Measurements from ENCODE around the gene HNRNPUL1.
A peak's percentile ranks its signal among the peaks of the same experiment; 100 is the strongest.
"Not testable (repeated sequence)": the region's sequence is repeated elsewhere in the genome, so short reads cannot be mapped to it uniquely, and the experiment has no call there.

The HNRNPUL1 gene

GRCh38 chr19:41263850-41264580 is at the start of gene HNRNPUL1:
Gene HNRNPUL1, plus strand, starts transcription at chr19:41264372. Its CDS starts 132 bp downstream, at chr19:41264504.
- DNase-seq (ENCODE audit: low spot score), result peak; percentile 100

GRCh38 chr19:41217741-41218140 is 46.4 kb upstream of the HNRNPUL1 start:
- no peak for DNase-seq (ENCODE audit: low spot score)

GRCh38 chr19:41218249-41218614 is 45.9 kb upstream of the HNRNPUL1 start:
- DNase-seq (ENCODE audit: low spot score), result no peak

DNA sequence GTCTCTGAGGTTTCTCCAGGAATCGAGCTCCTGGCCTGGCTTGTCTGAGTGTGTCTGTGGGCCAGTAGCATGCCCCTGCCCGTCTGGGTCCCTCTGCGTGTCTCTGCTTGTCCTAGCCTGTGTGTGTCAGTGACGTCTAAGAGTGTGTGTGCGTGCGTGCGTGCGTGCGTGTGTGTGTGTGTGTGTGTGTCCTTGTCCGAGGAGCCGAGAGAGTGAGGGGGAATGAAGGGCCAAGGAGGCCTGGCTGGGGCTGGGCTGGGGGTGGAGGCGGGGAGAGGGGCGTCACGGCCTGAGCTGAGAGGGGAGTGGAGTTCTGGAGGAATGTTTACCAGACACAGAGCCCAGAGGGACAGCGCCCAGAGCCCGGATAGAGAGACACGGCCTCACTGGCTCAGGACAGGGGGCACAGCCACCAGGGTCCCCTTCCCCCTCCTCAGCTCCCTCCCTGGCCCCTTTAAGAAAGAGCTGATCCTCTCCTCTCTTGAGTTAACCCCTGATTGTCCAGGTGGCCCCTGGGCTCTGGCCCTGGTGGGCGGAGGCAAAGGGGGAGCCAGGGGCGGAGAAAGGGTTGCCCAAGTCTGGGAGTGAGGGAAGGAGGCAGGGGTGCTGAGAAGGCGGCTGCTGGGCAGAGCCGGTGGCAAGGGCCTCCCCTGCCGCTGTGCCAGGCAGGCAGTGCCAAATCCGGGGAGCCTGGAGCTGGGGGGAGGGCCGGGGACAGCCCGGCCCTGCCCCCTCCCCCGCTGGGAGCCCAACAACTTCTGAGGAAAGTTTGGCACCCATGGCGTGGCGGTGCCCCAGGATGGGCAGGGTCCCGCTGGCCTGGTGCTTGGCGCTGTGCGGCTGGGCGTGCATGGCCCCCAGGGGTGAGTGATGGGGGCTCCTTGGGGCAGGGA is 45.3 kb upstream of the HNRNPUL1 start, which contains the start of gene AXL:
AXL (plus strand) TSS at position 609 of the 893 bp plus-strand sequence; CDS start at position 779, 170 bp downstream.
- DNase-seq (ENCODE audit: low spot score), result peak; percentile 74

DNA sequence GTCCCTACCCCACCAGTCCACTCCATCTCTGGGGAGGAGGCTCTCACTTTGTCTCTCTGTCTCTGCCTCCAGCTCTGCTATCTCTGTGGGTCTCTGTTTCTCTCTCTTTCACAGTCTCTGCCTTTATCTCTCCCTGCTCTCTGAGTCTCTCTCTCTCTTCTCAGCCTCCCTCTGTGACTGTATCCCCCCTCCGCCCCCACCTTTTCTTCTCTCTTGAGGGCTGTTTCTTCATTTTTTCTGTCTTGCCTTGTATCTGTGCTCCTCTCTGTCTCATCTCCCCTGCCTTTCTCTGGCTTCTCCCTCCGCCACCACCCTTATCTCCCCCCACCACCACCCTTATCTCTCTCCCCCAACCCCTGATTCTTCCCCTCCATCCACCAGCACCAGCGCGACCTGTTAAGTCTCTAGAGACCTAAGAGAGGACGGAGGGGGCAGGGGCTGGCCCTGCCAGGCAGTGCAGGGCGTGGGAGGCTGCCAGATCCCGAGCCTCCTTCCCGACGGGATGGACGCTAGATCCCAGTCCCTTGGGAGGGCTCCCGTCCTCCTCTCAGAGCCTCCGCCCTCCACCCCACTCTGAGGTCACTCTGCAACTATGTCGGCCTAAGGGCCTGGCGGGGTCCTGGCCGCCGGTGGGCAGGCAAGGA is 44.1 kb upstream of the HNRNPUL1 start:
- no peak for DNase-seq (ENCODE audit: low spot score)

GRCh38 chr19:41220811-41221210 is 43.4 kb upstream of the HNRNPUL1 start:
- DNase-seq (ENCODE audit: low spot score), result no peak

DNA sequence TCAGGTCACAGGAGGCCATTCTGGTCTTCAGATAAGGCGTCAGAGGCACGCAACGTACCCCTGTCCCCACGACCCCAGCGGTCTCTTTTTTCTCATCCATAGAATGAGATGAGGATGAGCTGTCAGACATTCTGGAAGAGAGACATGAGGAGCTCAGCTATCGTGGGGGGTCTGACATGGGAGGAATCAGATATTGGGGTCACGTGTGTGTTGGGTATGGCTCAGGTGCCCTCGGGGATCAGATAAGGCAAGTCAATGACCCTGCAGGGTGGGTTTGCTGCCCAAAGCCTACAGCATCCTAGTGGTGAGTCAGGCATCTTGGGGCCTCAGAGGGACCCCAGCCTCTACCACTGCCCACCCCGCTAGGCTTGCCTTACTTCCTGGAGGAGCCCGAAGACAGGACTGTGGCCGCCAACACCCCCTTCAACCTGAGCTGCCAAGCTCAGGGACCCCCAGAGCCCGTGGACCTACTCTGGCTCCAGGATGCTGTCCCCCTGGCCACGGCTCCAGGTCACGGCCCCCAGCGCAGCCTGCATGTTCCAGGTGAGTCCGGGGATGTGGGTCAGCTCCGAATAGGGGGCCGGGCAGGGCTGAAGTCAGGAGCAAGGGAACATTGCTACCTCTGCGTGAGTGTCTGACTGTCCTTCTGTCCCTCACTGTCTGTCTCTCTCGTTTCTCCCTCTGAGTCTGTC is 42.5 kb upstream of the HNRNPUL1 start:
- no peak for DNase-seq (ENCODE audit: low spot score)

GRCh38 chr19:41222240-41222639 is 41.9 kb upstream of the HNRNPUL1 start:
- DNase-seq (ENCODE audit: low spot score), result no peak

DNA sequence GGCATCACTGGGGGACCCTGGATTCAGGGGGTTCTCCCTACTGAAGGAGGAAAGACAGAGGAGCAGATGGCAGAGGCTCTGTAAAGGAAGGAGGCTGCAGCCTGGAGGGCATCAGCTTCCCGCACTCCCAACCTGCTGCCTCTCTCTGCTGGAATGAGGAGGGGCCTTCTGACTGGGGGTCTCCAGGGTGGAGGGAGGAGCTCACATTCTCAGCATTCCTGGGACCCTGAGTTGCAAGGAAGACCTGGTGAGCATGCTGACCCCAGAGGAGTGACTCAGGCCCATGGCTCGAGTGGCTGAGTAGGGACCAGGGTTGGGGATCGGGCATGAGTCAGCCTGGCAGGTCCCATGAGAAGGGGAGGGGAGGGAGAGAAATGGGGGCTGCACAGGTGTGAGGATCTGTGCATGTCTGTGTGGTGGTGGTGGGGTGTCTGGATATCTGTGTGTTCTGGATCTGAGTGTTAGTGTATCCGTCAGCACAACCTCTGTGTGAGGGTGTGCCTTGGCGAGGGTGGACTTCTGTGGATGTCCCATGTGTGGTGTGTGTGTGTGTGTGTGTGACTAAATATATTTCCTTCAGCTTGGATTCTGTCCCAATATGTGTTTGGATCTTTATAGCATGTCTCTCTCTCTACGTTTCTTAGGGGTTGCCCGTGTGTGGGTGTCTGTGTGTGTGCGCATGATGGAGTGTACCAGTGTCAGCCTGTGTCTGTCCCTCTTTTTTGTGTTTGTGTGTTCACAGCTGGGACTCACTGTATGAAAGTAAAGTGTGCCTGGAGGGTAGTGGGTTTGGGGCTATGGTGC is 40.5 kb upstream of the HNRNPUL1 start:
- DNase-seq (ENCODE audit: low spot score), result no peak

- no peak for DNase-seq (ENCODE audit: low spot score)
These were observed 39.5 kb upstream of the HNRNPUL1 start for GRCh38 chr19:41224632-41225031.

DNA sequence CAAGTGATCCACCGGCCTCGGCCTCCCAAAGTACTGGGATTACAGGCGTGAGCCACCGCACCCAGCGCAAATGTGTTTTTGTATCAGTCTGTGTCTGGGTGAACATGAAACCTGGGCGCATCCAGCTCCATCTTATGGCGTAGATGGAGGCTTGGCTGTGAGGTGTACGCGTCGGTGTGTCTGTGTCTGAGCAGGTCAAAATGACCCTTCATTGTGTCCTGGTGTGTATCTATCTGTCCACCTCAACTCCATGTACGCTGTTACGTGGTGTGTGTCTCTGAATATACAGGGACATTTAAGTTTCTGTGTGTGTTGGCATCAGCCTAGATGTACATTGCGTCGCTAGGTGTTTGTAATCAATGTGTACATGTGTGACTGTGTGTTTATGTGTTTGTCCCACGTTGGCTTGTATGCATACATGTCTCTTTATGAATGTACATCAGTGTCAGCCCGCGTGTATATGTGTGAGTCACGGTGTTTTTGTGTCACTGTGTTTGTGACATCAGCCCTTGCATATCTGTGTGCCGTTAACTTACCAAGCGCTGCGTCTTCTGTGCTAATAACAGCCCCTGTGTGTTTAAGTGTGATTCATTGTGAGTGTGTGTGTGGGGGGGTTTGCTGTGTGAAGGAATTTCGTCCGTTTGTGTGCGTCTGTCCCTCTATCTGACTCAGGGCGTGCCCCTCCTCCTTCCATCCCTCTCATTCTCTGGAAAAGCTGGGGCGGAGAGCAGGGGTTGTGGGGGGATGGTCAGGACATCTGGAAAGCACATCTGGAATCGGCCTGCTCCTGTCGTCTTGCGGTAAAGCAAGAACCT is 38.7 kb upstream of the HNRNPUL1 start:
- DNase-seq (ENCODE audit: low spot score), result no peak

DNA sequence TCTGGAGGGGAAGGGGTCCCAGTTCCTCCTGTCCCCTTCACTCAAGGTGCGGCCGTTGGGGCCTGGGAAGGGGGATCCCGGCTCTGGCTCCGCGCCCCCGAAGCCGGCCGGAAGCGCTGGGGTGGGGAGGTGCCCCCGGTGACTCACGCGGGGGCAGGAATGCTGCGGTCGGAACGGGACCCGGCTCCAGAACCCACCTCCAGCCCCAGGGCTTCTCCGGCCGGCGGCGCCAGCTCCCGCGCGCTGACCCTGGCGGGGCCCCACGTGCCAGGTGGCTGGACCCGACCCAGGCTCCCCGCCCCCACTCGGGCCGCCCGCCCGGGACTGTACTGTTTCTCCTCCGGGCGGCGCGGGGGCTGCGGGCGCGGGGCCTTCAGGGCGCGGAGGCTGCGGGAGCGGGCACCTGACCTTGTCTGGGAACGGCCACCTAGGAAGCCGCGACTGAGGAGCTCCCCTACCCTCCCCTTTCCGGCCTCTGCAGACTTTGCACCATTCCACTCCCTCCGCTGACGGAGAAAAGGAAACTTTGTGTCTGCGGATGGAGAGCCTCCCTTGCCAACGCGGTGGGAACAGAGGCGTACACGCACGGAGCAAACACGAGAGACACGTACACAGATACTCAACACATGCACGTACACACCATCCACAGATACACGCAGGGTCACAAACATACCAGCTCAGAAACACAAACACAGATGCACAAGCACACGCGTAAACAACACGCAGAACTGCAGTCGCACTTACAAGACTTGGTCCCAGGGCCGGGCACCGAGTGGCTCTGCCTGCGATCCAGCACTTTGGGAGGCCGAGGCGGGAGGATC is 37.9 kb upstream of the HNRNPUL1 start:
- peak; percentile 34 for DNase-seq (ENCODE audit: low spot score)

- no peak for DNase-seq (ENCODE audit: low spot score)
These were observed 37.2 kb upstream of the HNRNPUL1 start for GRCh38 chr19:41226874-41227390.

- no peak for DNase-seq (ENCODE audit: low spot score)
These were observed 35.7 kb upstream of the HNRNPUL1 start for GRCh38 chr19:41228486-41228885.

- not testable (repeated sequence) for DNase-seq (ENCODE audit: low spot score)
These were observed 34.8 kb upstream of the HNRNPUL1 start for GRCh38 chr19:41229338-41229737.

DNA sequence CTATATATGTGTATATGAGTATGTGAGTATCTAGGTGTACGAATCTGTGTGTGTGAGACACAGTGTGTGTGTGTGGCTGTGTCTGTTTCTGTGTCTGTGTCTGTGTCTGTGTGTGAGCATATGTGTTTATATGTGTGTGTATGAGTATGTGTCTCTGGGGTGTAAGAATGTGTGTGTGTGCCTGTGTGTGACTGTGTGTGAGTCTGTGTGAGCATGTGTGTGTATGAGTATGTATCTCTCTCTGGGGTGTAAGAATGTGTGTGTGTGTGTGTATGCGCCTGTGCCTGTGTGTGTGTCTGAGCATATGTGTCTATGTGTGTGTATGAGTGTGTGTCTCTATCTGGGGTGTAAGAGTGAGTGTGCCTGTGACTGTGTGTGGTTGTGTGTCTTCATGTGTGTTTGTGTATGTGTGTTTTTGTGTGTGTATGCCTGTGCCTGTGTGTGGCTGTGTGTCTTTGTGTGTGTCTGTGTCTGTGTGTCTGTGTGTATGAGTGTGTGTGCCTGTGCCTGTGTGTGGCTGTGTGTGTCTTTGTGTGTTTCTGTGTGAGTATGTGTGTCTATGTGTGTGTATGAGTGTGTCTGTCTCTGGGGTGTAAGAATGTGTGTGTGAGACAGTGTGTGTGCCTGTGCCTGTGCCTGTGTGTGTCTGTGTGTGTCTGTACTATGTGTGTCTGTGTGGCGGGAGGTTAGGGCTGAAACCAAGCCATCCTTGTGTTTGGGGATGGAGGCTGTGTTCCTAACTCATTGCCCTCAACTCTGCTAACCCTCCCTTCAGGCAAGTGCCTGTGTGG is 33.9 kb upstream of the HNRNPUL1 start:
- no peak for DNase-seq (ENCODE audit: low spot score)

- DNase-seq (ENCODE audit: low spot score), result no peak
These were observed 31.5 kb upstream of the HNRNPUL1 start for GRCh38 chr19:41232686-41233085.

- DNase-seq (ENCODE audit: low spot score), result peak; percentile 77
These were observed 30.4 kb upstream of the HNRNPUL1 start for GRCh38 chr19:41233748-41234240.

Data from Ammon's horn (tissue), 1 donor.